NCI-H460 (cell line): ENCODE results near the gene HIF1AN. TPM values are rescaled to one million over a fixed set of nuclear protein-coding genes. Genes with fewer than 3 reads are reported as not detected.
"Not testable (repeated sequence)": the region's sequence is repeated elsewhere in the genome, so short reads cannot be mapped to it uniquely, and the experiment has no call there.

Source experiments
- DNase-seq: peaks from one replicate; pipeline ENCODE4 v3.0.0-alpha.2; 2016; ENCODE audit warnings: low read depth; ENCODE audit errors: extremely low read depth
- total RNA-seq: library from RNA; depleted of rRNA; stranded (reverse); fragments of >200 nt; shearing (Covaris generic); gene quantifications from 2 replicates; pipeline ENCODE4 v1.2.3, GENCODE V29; 2014

The HIF1AN gene
- total RNA-seq, 1 experiment from 2014 or later, result 9.3 TPM

- no peak for DNase-seq
Observed at GRCh38 chr10:100565206-100565985, 29.7 kb downstream of the HIF1AN start.

GRCh38 chr10:100566561-100566960, 30.8 kb downstream of the HIF1AN start:
- DNase-seq, result no peak

GRCh38 chr10:100567249-100567648, 31.5 kb downstream of the HIF1AN start:
- DNase-seq, result no peak

GRCh38 chr10:100567826-100568225, 32.1 kb downstream of the HIF1AN start:
- no peak for DNase-seq

GRCh38 chr10:100568912-100569311, 33.2 kb downstream of the HIF1AN start:
- no peak for DNase-seq

GRCh38 chr10:100569687-100570481, 34.1 kb downstream of the HIF1AN start:
- no peak for DNase-seq

GRCh38 chr10:100570506-100570905, 34.8 kb downstream of the HIF1AN start:
- no peak for DNase-seq

GRCh38 chr10:100571084-100571856, 35.5 kb downstream of the HIF1AN start:
- DNase-seq, result no peak

GRCh38 chr10:100575146-100575545, 39.4 kb downstream of the HIF1AN start:
- not testable (repeated sequence) for DNase-seq

GRCh38 chr10:100575585-100576281, 40.0 kb downstream of the HIF1AN start:
- no peak for DNase-seq

- DNase-seq, result no peak
Observed at GRCh38 chr10:100576282-100576635, 40.5 kb downstream of the HIF1AN start.

GRCh38 chr10:100579261-100580090, 43.7 kb downstream of the HIF1AN start:
- DNase-seq, result no peak

GRCh38 chr10:100586959-100587358, 51.2 kb downstream of the HIF1AN start:
- no peak for DNase-seq

- DNase-seq, result no peak
Observed at GRCh38 chr10:100598166-100598565, 62.4 kb downstream of the HIF1AN start.

- no peak for DNase-seq
Observed at GRCh38 chr10:100600218-100600617, 64.5 kb downstream of the HIF1AN start.

- no peak for DNase-seq
Observed at GRCh38 chr10:100607439-100607838, 71.7 kb downstream of the HIF1AN start.
